ENCODE data around the gene TBL2.
"Not testable (repeated sequence)": the region's sequence is repeated elsewhere in the genome, so short reads cannot be mapped to it uniquely, and the experiment has no call there.

TBL2 gene

GRCh38 chr7:73615886-73616285 is 37.5 kb upstream of the TBL2 start:
- DNase-seq (ENCODE audit: low read depth in 1 of 2, low spot score in 1 of 2) = no peak
- no peak overlapping the region for H3K27ac ChIP-seq (replicated peaks)

GRCh38 chr7:73614937-73615336 is 36.6 kb upstream of the TBL2 start:
- H3K27me3 ChIP-seq (ENCODE audit: insufficient read depth, poor library complexity, severe bottlenecking); H3K4me3 ChIP-seq (replicated peaks; ENCODE audit: insufficient read depth, low read length); H3K27ac ChIP-seq (replicated peaks); DNase-seq (ENCODE audit: low read depth in 1 of 2, low spot score in 1 of 2): not testable (repeated sequence)

More at GRCh38 chr7:73615886-73616285, 37.5 kb upstream of the TBL2 start:
- no peak overlapping the region for H3K4me3 ChIP-seq (replicated peaks; ENCODE audit: insufficient read depth, low read length)
- no peak for TF ChIP-seq REST (IDR thresholded peaks at IDR 0.05; ENCODE audit: insufficient replicate concordance, low read depth)
- TF ChIP-seq POLR2AphosphoS5 (IDR thresholded peaks at IDR 0.05; ENCODE audit: low read depth) = no peak
- no peak for TF ChIP-seq CTCF (IDR thresholded peaks at IDR 0.05; ENCODE audit: insufficient read depth, low read length)
- no peak for TF ChIP-seq GABPA (IDR thresholded peaks at IDR 0.05; ENCODE audit: low read depth)
- TF ChIP-seq SPI1 (IDR thresholded peaks at IDR 0.05; ENCODE audit: borderline replicate concordance, low read depth) = no peak
- no peaks in the 10 kb centered on the region for H3K27me3 ChIP-seq (ENCODE audit: insufficient read depth, poor library complexity, severe bottlenecking)

- no peak overlapping the region for H3K4me3 ChIP-seq (replicated peaks; ENCODE audit: insufficient read depth, low read length)
- TF ChIP-seq GABPA (IDR thresholded peaks at IDR 0.05; ENCODE audit: low read depth) (no peak), SPI1 (IDR thresholded peaks at IDR 0.05; ENCODE audit: borderline replicate concordance, low read depth) (no peak), POLR2AphosphoS5 (IDR thresholded peaks at IDR 0.05; ENCODE audit: low read depth) (no peak), CTCF (IDR thresholded peaks at IDR 0.05; ENCODE audit: insufficient read depth, low read length) (no peak), REST (IDR thresholded peaks at IDR 0.05; ENCODE audit: insufficient replicate concordance, low read depth) (no peak)
- no peaks in the 10 kb centered on the region for H3K27me3 ChIP-seq (ENCODE audit: insufficient read depth, poor library complexity, severe bottlenecking)
- H3K27ac ChIP-seq (replicated peaks) = no peak overlapping the region
- DNase-seq (ENCODE audit: low read depth in 1 of 2, low spot score in 1 of 2) = no peak
Observed at GRCh38 chr7:73613954-73614735, 35.8 kb upstream of the TBL2 start.

- DNase-seq (ENCODE audit: low read depth in 1 of 2, low spot score in 1 of 2) = no peak
- no peaks in the 10 kb centered on the region for H3K27me3 ChIP-seq (ENCODE audit: insufficient read depth, poor library complexity, severe bottlenecking)
- H3K4me3 ChIP-seq (replicated peaks; ENCODE audit: insufficient read depth, low read length) = no peak overlapping the region
- no peak overlapping the region for H3K27ac ChIP-seq (replicated peaks)
- no peak for TF ChIP-seq POLR2AphosphoS5 (IDR thresholded peaks at IDR 0.05; ENCODE audit: low read depth)
Observed at GRCh38 chr7:73612598-73613269, 34.4 kb upstream of the TBL2 start.
